Neuronal stem cell (in vitro differentiated cells): Measurements from ENCODE around the gene SRA1.

Experiments used
- DNase-seq: peaks from one replicate; pipeline ENCODE4 v3.0.0-alpha.2; 2013; ENCODE audit warnings: low spot score
- H2AFZ ChIP-seq: one replicate; pipeline ENCODE4 v1.6.1; 2013; ENCODE audit warnings: mild to moderate bottlenecking, low read length, inconsistent platforms
- H2AK5ac ChIP-seq: 2 replicates; pipeline ENCODE4 v1.6.1; 2013; ENCODE audit warnings: low read depth, mild to moderate bottlenecking, inconsistent platforms, low read length, moderate library complexity, mixed read lengths
- H2BK120ac ChIP-seq: 2 replicates; pipeline ENCODE4 v1.6.1; 2013; ENCODE audit warnings: low read depth, mild to moderate bottlenecking, inconsistent platforms, low read length, moderate library complexity, mixed read lengths
- H2BK12ac ChIP-seq: one replicate; pipeline ENCODE4 v1.6.1; 2013; ENCODE audit warnings: low read length, inconsistent platforms
- H2BK15ac ChIP-seq: 2 replicates; pipeline ENCODE4 v1.6.1; 2013; ENCODE audit warnings: mild to moderate bottlenecking, low read length, inconsistent platforms, mixed read lengths
- H2BK5ac ChIP-seq: one replicate; pipeline ENCODE4 v1.6.1; 2013; ENCODE audit warnings: inconsistent platforms, mild to moderate bottlenecking, low read length, moderate library complexity
- H3K14ac ChIP-seq: one replicate; pipeline ENCODE4 v1.6.1; 2013; ENCODE audit warnings: low read length, inconsistent platforms
- H3K18ac ChIP-seq: 2 replicates; pipeline ENCODE4 v1.6.1; 2013; ENCODE audit warnings: low read length, inconsistent platforms
- H3K23ac ChIP-seq: 2 replicates; pipeline ENCODE4 v1.6.1; 2013; ENCODE audit warnings: low read depth, mild to moderate bottlenecking, mixed read lengths, low read length, inconsistent platforms; ENCODE audit not compliant: poor library complexity
- H3K27ac ChIP-seq: replicated peaks from 3 replicates; pipeline ENCODE4 v1.5.1; 2013; ENCODE audit warnings: low read length, inconsistent platforms
- H3K27me3 ChIP-seq, 3 experiments: 2 replicates each; pipeline ENCODE4 v1.6.1; 2013; ENCODE audit warnings: low read length in 3 of 3, mild to moderate bottlenecking in 2 of 3, inconsistent platforms in 1 of 3, low read depth in 1 of 3, mixed read lengths in 1 of 3, moderate library complexity in 1 of 3; ENCODE audit not compliant: control insufficient read depth in 3 of 3, insufficient read depth in 3 of 3
- H3K36me3 ChIP-seq, 2 donors: replicated peaks in 1 of 2; 2 replicates each; pipeline ENCODE4 v1.6.1; 2013; ENCODE audit warnings: low read length in 2 of 2; ENCODE audit not compliant: control insufficient read depth in 2 of 2, insufficient read depth in 2 of 2
- H3K4ac ChIP-seq: 2 replicates; pipeline ENCODE4 v1.6.1; 2013; ENCODE audit warnings: inconsistent platforms, mild to moderate bottlenecking, low read length, moderate library complexity
- H3K4me1 ChIP-seq, 2 donors: 1 replicate in 1 of 2; 2 replicates in 1 of 2; pipeline ENCODE4 v1.6.1; 2013; ENCODE audit warnings: low read length in 2 of 2, low read depth in 1 of 2; ENCODE audit not compliant: control insufficient read depth in 2 of 2, insufficient read depth in 1 of 2
- H3K4me2 ChIP-seq: one replicate; pipeline ENCODE4 v1.6.1; 2013; ENCODE audit warnings: mild to moderate bottlenecking, low read length, inconsistent platforms; ENCODE audit not compliant: insufficient read depth, poor library complexity, severe bottlenecking
- H3K4me3 ChIP-seq, 2 donors: 2 replicates each; pipeline ENCODE4 v1.5.1; 2013; ENCODE audit warnings: low read length in 2 of 2, mild to moderate bottlenecking in 2 of 2, inconsistent platforms in 1 of 2, moderate library complexity in 1 of 2
- H3K79me1 ChIP-seq: one replicate; pipeline ENCODE4 v1.6.1; 2013; ENCODE audit warnings: low read depth, mild to moderate bottlenecking, inconsistent platforms, low read length, moderate library complexity
- H3K9ac ChIP-seq: one replicate; pipeline ENCODE4 v1.6.1; 2013; ENCODE audit warnings: mild to moderate bottlenecking, low read depth, low read length, inconsistent platforms; ENCODE audit not compliant: poor library complexity
- H3K9me3 ChIP-seq, 2 donors: replicated peaks in 1 of 2; 2 replicates each; pipeline versions ENCODE3 to v1.6.1; 2013; ENCODE audit warnings: low read length in 2 of 2, mild to moderate bottlenecking in 2 of 2, inconsistent platforms in 1 of 2, low read depth in 1 of 2, mixed read lengths in 1 of 2, moderate library complexity in 1 of 2; ENCODE audit not compliant: control insufficient read depth in 2 of 2, insufficient read depth in 1 of 2
- H4K8ac ChIP-seq: one replicate; pipeline ENCODE4 v1.6.1; 2013; ENCODE audit warnings: low read depth, mild to moderate bottlenecking, inconsistent platforms, low read length, moderate library complexity
- H4K91ac ChIP-seq: one replicate; pipeline ENCODE4 v1.6.1; 2013; ENCODE audit warnings: low read length, low read depth, mild to moderate bottlenecking, inconsistent platforms; ENCODE audit not compliant: poor library complexity
- WGBS, 2 donors: extraction: QIAGEN DNeasy Blood & Tissue Kit; methylation state at CpG; one replicate each; pipeline ENCODE4 v1.1.7; 2013; ENCODE audit warnings: missing lambda C conversion rate in 2 of 2, mixed read lengths in 1 of 2; ENCODE audit not compliant: insufficient read length in 2 of 2, insufficient replicate concordance in 1 of 2; ENCODE audit errors: extremely low coverage in 2 of 2; 5-methylcytosine and 5-hydroxymethylcytosine counted together

SRA1 gene

GRCh38 chr5:140545606-140546005 lies 11.7 kb downstream of the SRA1 start:
- H2BK5ac ChIP-seq = no peak overlapping the region
- no peak overlapping the region for H3K18ac ChIP-seq
- H2BK12ac ChIP-seq = no peak overlapping the region
- H3K4ac ChIP-seq = no peak overlapping the region
- H2AFZ ChIP-seq = no peak overlapping the region
- H3K9me3 ChIP-seq = no peaks in the 10 kb centered on the region
- peaks cover 25 to 94% of the 10 kb centered on the region in 2 donors for H3K36me3 ChIP-seq
- H3K4me1 ChIP-seq = peaks cover 3 to 10% of the 10 kb centered on the region in 2 donors
- no peak overlapping the region for H2BK120ac ChIP-seq
- WGBS, 2 donors = no CpG with 5 or more reads among the region's 10 CpGs
- H4K8ac ChIP-seq = no peak overlapping the region
- H3K27me3 ChIP-seq = no peaks in the 10 kb centered on the region
- no peak overlapping the region for H3K9ac ChIP-seq
- H3K4me2 ChIP-seq = no peak overlapping the region
- no peak overlapping the region for H2BK15ac ChIP-seq
- H3K79me1 ChIP-seq = peaks cover 3% of the 10 kb centered on the region
- no peak overlapping the region for H3K14ac ChIP-seq
- H3K27ac ChIP-seq = no peak overlapping the region
- DNase-seq = no peak
- no peak overlapping the region for H4K91ac ChIP-seq
- H3K4me3 ChIP-seq = no peak overlapping the region
- no peak overlapping the region for H2AK5ac ChIP-seq
- H3K23ac ChIP-seq = no peak overlapping the region

- Histone ChIP-seq H3K36me3 (peaks cover 22 to 94% of the 10 kb centered on the region in 2 donors), H2BK5ac (no peak overlapping the region), H2AFZ (no peak overlapping the region), H4K91ac (no peak overlapping the region), H2AK5ac (no peak overlapping the region), H3K9ac (no peak overlapping the region), H4K8ac (no peak overlapping the region), H2BK120ac (no peak overlapping the region), H3K27ac (no peak overlapping the region), H3K27me3 (no peaks in the 10 kb centered on the region), H3K4ac (no peak overlapping the region), H3K4me1 (peaks cover 3 to 10% of the 10 kb centered on the region in 2 donors), H3K23ac (no peak overlapping the region), H3K18ac (no peak overlapping the region), H3K9me3 (no peaks in the 10 kb centered on the region), H2BK12ac (no peak overlapping the region), H3K79me1 (peaks cover 3% of the 10 kb centered on the region), H3K4me3 (no peak overlapping the region), H2BK15ac (no peak overlapping the region), H3K4me2 (no peak overlapping the region), H3K14ac (no peak overlapping the region)
- no CpG with 5 or more reads among the region's 7 CpGs for WGBS, 2 donors
- no peak for DNase-seq
Measured at GRCh38 chr5:140544986-140545385, 12.3 kb downstream of the SRA1 start.

GRCh38 chr5:140542972-140543371 lies 14.3 kb downstream of the SRA1 start:
- no peak overlapping the region for H2BK12ac ChIP-seq
- no peak overlapping the region for H3K9ac ChIP-seq
- H3K27ac ChIP-seq = no peak overlapping the region
- H3K27me3 ChIP-seq = no peaks in the 10 kb centered on the region
- no peak overlapping the region for H3K4me3 ChIP-seq
- H4K91ac ChIP-seq = no peak overlapping the region
- H3K9me3 ChIP-seq = no peaks in the 10 kb centered on the region
- WGBS, 2 donors = no CpG with 5 or more reads among the region's 5 CpGs
- no peak for DNase-seq
- H2BK120ac ChIP-seq = no peak overlapping the region
- H2BK5ac ChIP-seq = no peak overlapping the region
- no peak overlapping the region for H2BK15ac ChIP-seq
- no peak overlapping the region for H3K23ac ChIP-seq
- no peak overlapping the region for H3K18ac ChIP-seq
- H3K4me1 ChIP-seq = peaks cover 3 to 9% of the 10 kb centered on the region in 2 donors
- H4K8ac ChIP-seq = no peak overlapping the region
- H3K4ac ChIP-seq = no peak overlapping the region
- H3K36me3 ChIP-seq = peaks cover 18 to 94% of the 10 kb centered on the region in 2 donors
- H3K14ac ChIP-seq = no peak overlapping the region
- H3K4me2 ChIP-seq = no peak overlapping the region
- no peak overlapping the region for H2AK5ac ChIP-seq
- peaks cover 3% of the 10 kb centered on the region for H3K79me1 ChIP-seq
- H2AFZ ChIP-seq = no peak overlapping the region

GRCh38 chr5:140540227-140540626 lies 17.0 kb downstream of the SRA1 start:
- peaks cover 3% of the 10 kb centered on the region for H3K79me1 ChIP-seq
- H2AFZ ChIP-seq = no peak overlapping the region
- no peaks in the 10 kb centered on the region for H3K4me1 ChIP-seq
- no CpG with 5 or more reads among the region's 1 CpG for WGBS, 2 donors
- no peak overlapping the region for H3K4me3 ChIP-seq
- H3K36me3 ChIP-seq = peaks cover 23 to 95% of the 10 kb centered on the region in 2 donors
- no peak overlapping the region for H4K91ac ChIP-seq
- DNase-seq = no peak
- H2BK12ac ChIP-seq = no peak overlapping the region
- no peak overlapping the region for H3K14ac ChIP-seq
- no peak overlapping the region for H2AK5ac ChIP-seq
- H2BK5ac ChIP-seq = no peak overlapping the region
- H4K8ac ChIP-seq = no peak overlapping the region
- no peaks in the 10 kb centered on the region for H3K9me3 ChIP-seq
- H3K4ac ChIP-seq = no peak overlapping the region
- H3K27ac ChIP-seq = no peak overlapping the region
- H3K4me2 ChIP-seq = no peak overlapping the region
- no peak overlapping the region for H3K23ac ChIP-seq
- no peak overlapping the region for H3K18ac ChIP-seq
- no peak overlapping the region for H3K9ac ChIP-seq
- H2BK120ac ChIP-seq = no peak overlapping the region
- H2BK15ac ChIP-seq = no peak overlapping the region
- no peaks in the 10 kb centered on the region for H3K27me3 ChIP-seq
